Liver (tissue), 9 donors: ENCODE data around the gene FHL5. TPM values are rescaled to one million over a fixed set of nuclear protein-coding genes. Genes with fewer than 3 reads are reported as not detected.

Source experiments
- DNase-seq: peaks from one replicate; pipeline ENCODE4 v3.0.0-alpha.2; 2017; ENCODE audit warnings: low spot score
- H3K27ac ChIP-seq, 2 donors: one replicate each; pipeline ENCODE4 v1.7.0; 2013; ENCODE audit warnings: inconsistent platforms in 2 of 2, low read length in 2 of 2, control low read depth in 1 of 2, low read depth in 1 of 2, mild to moderate bottlenecking in 1 of 2
- H3K27me3 ChIP-seq, 4 donors: one replicate each; pipeline versions ENCODE4 v1.6.1 to v1.7.0; 2013; ENCODE audit warnings: low read length in 3 of 4, inconsistent platforms in 1 of 4, mild to moderate bottlenecking in 1 of 4, moderate library complexity in 1 of 4; ENCODE audit not compliant: control insufficient read depth in 4 of 4, insufficient read depth in 4 of 4
- H3K36me3 ChIP-seq, 4 donors: one replicate each; pipeline versions ENCODE4 v1.6.1 to v1.7.0; 2013; ENCODE audit warnings: low read length in 3 of 4, mild to moderate bottlenecking in 3 of 4, low read depth in 1 of 4, moderate library complexity in 1 of 4; ENCODE audit not compliant: control insufficient read depth in 4 of 4, insufficient read depth in 3 of 4
- H3K4me1 ChIP-seq, 4 donors: one replicate each; pipeline versions ENCODE4 v1.6.1 to v1.7.0; 2013; ENCODE audit warnings: low read length in 3 of 4, mild to moderate bottlenecking in 3 of 4, moderate library complexity in 1 of 4; ENCODE audit not compliant: control insufficient read depth in 4 of 4, insufficient read depth in 4 of 4
- H3K4me3 ChIP-seq, 3 donors: one replicate each; pipeline versions ENCODE4 v1.6.1 to v1.7.0; 2013; ENCODE audit warnings: low read length in 3 of 3, control low read depth in 1 of 3, low read depth in 1 of 3, mild to moderate bottlenecking in 1 of 3
- H3K9ac ChIP-seq, 2 donors: one replicate each; pipeline ENCODE4 v1.7.0; 2013; ENCODE audit warnings: low read length in 2 of 2, mild to moderate bottlenecking in 2 of 2, moderate library complexity in 2 of 2, control low read depth in 1 of 2, low read depth in 1 of 2
- H3K9me3 ChIP-seq, 4 donors: one replicate each; pipeline versions ENCODE4 v1.6.1 to v1.7.0; 2013; ENCODE audit warnings: low read length in 3 of 4; ENCODE audit not compliant: control insufficient read depth in 4 of 4
- EGR1 ChIP-seq, 2 donors: IDR thresholded peaks; 2 replicates each; pipeline ENCODE4 v1.6.1; 2016 to 2018; ENCODE audit warnings: antibody characterized with exemption in 2 of 2, low read depth in 2 of 2
- FOXA1 ChIP-seq: IDR thresholded peaks from 2 replicates; pipeline ENCODE4 v1.6.1; 2016; ENCODE audit warnings: antibody characterized with exemption
- FOXA2 ChIP-seq: IDR thresholded peaks from 2 replicates; pipeline ENCODE4 v1.6.1; 2016; ENCODE audit warnings: antibody characterized with exemption
- GABPA ChIP-seq, 2 donors: IDR thresholded peaks in 1 of 2; conservative IDR thresholded peaks in 1 of 2; 2 replicates each; pipeline ENCODE4 v1.6.1; 2016; ENCODE audit warnings: antibody characterized with exemption in 2 of 2, mild to moderate bottlenecking in 1 of 2, moderate library complexity in 1 of 2
- HNF4A ChIP-seq, 2 donors: conservative IDR thresholded peaks; 2 replicates each; pipeline ENCODE4 v1.6.1; 2016; ENCODE audit warnings: antibody characterized with exemption in 2 of 2, mild to moderate bottlenecking in 2 of 2
- HNF4G ChIP-seq: IDR thresholded peaks from 2 replicates; pipeline ENCODE4 v1.6.1; 2016; ENCODE audit warnings: antibody characterized with exemption
- JUND ChIP-seq, 2 donors: IDR thresholded peaks; 2 replicates each; pipeline ENCODE4 v1.6.1; 2016; ENCODE audit warnings: antibody characterized with exemption in 2 of 2
- NR2F2 ChIP-seq: IDR thresholded peaks from 2 replicates; pipeline ENCODE4 v1.6.1; 2016; ENCODE audit warnings: antibody characterized with exemption
- RAD21 ChIP-seq, 2 donors: IDR thresholded peaks; 2 replicates each; pipeline ENCODE4 v1.6.1; 2016; ENCODE audit warnings: antibody characterized with exemption in 2 of 2, mild to moderate bottlenecking in 2 of 2
- RXRA ChIP-seq, 2 donors: IDR thresholded peaks; 2 replicates each; pipeline ENCODE4 v1.6.1; 2017 to 2018; ENCODE audit warnings: antibody characterized with exemption in 2 of 2, mild to moderate bottlenecking in 1 of 2
- SP1 ChIP-seq: IDR thresholded peaks from 2 replicates; pipeline ENCODE4 v1.6.1; 2018; ENCODE audit warnings: antibody characterized with exemption, mild to moderate bottlenecking
- TAF1 ChIP-seq: conservative IDR thresholded peaks from 2 replicates; pipeline ENCODE4 v1.6.1; 2016; ENCODE audit warnings: antibody characterized with exemption, mild to moderate bottlenecking
- YY1 ChIP-seq: IDR thresholded peaks from 2 replicates; pipeline ENCODE4 v1.6.1; 2016; ENCODE audit warnings: antibody characterized with exemption, mild to moderate bottlenecking
- WGBS: extraction: QIAGEN DNeasy Blood & Tissue Kit; methylation state at CpG from one replicate; pipeline ENCODE4 v1.1.7; 2013; 5-methylcytosine and 5-hydroxymethylcytosine counted together
- polyA plus RNA-seq, 2 donors: library from polyadenylated mRNA; stranded (reverse) in 1 of 2; unstranded in 1 of 2; fragments of 200-250 nt in 1 of 2; fragments of >200 nt in 1 of 2; fragmentation: Nextera tagmentation in 1 of 2; extraction: Ambion mirVana in 1 of 2; gene quantifications; one replicate each; pipeline versions ENCODE4 v1.2.1 to v1.2.3, GENCODE V29; 2013 to 2015
- total RNA-seq, 2 donors: library from RNA; depleted of rRNA; stranded (reverse); fragments of >200 nt; gene quantifications; one replicate each; pipeline ENCODE4 v1.2.3, GENCODE V29; 2014
- TF ChIP-seq, protein P1 (sequence below): fragments of 150-350 bp; IDR thresholded peaks from 2 replicates; pipeline ENCODE4 v1.5.1; 2017; ENCODE audit warnings: improper control_type of control experiment, low read depth, low read length; ENCODE audit not compliant: missing input control
- TF ChIP-seq, protein P2 (sequence below): IDR thresholded peaks from 2 replicates; pipeline ENCODE4 v1.6.1; 2016; ENCODE audit warnings: antibody characterized with exemption
- TF ChIP-seq, protein P3 (sequence below): IDR thresholded peaks from 2 replicates; pipeline ENCODE4 v1.6.1; 2016; ENCODE audit warnings: antibody characterized with exemption
- TF ChIP-seq, protein P4 (sequence below): IDR thresholded peaks from 2 replicates; pipeline ENCODE4 v1.6.1; 2016; ENCODE audit warnings: antibody characterized with exemption
- TF ChIP-seq, protein P5 (sequence below): IDR thresholded peaks from 2 replicates; pipeline ENCODE4 v1.6.1; 2016; ENCODE audit warnings: antibody characterized with exemption, mild to moderate bottlenecking
- donor health status: healthy.
- donor health status: healthy.
- donor health status: healthy.
- donor health status: healthy.
- donor health status: healthy.

FHL5 gene
- total and polyA plus RNA-seq, 4 donors, result 0.22 to 0.42 (median 0.33) TPM; not detected in 1

DNA sequence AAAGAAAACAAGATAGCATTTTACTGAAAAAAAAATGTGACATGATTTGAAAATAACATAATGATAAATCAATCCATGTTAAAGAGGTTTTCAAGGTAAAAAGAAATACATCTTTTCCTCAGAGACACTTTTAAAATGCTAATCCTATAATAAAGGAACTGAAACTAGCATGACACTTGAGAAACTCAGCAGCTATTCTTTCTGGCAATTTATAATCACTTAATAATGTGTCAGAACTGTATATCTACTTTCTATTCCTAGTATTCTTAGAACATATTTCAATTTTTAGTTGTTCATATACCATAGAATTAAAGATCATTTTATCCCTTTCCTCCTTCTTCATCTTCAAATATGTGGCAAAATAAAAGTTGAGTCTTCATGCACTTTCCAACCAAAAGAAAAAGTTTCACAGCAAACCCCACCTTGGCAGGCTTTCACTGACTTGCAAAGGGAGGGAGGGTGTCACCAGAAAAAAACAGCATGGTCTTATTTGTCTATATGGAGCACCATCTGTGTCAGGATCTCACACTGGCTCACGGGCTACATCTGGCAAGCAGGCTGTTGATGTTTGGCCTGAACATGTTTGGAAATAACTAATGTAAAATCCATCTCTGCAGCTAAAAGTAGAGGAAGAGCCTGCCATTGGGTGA is 48.5 kb downstream of the FHL5 start (continued):
- TF ChIP-seq, protein P1, sequence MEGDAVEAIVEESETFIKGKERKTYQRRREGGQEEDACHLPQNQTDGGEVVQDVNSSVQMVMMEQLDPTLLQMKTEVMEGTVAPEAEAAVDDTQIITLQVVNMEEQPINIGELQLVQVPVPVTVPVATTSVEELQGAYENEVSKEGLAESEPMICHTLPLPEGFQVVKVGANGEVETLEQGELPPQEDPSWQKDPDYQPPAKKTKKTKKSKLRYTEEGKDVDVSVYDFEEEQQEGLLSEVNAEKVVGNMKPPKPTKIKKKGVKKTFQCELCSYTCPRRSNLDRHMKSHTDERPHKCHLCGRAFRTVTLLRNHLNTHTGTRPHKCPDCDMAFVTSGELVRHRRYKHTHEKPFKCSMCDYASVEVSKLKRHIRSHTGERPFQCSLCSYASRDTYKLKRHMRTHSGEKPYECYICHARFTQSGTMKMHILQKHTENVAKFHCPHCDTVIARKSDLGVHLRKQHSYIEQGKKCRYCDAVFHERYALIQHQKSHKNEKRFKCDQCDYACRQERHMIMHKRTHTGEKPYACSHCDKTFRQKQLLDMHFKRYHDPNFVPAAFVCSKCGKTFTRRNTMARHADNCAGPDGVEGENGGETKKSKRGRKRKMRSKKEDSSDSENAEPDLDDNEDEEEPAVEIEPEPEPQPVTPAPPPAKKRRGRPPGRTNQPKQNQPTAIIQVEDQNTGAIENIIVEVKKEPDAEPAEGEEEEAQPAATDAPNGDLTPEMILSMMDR, result no peak
- no peak for TF ChIP-seq RAD21 (IDR thresholded peaks at IDR 0.05)
- TF ChIP-seq, protein P2, sequence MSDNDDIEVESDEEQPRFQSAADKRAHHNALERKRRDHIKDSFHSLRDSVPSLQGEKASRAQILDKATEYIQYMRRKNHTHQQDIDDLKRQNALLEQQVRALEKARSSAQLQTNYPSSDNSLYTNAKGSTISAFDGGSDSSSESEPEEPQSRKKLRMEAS, result no peak

DNA sequence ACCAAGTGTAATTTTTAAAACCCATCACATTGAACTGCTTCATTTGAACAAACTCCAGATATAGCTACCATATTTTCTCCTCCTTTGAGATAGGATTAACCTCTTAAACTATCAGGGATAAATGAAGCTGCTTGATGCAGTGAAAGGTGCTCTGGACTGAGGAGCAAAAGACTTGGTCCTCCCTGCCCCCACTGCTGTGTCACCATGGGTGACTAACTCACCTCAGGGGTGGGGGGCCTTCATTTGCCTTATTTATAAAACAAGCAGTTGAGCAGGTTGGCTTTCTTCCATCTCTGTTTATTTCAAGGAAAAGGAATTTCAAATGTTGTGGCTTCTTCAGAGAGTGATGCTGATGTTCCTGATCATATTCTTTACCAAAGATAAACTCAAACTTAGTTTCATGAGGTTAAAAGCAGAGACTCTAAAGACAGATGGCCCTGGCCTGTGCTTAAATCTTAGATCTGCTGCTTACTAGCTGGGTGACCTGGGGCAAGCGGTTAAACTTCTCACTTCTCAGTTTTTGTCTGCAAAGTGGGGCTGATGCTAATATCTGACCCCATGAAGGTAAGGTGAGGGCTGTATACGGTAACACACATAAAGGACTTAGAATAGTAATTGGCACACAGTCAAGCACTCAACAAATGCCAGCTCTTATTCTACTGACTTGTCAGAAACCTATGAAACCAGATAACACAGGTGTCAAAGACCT is 50.5 kb downstream of the FHL5 start:
- Histone ChIP-seq H3K4me3 (no peak overlapping the region), H3K9me3 (no peaks in the 10 kb centered on the region), H3K27ac (no peak overlapping the region), H3K9ac (no peak overlapping the region), H3K4me1 (no peaks in the 10 kb centered on the region), H3K27me3 (peaks cover 0 to 5% (median 0%) of the 10 kb centered on the region in 4 donors), H3K36me3 (no peaks in the 10 kb centered on the region)
- 78% methylated on average over 2 of the region's 2 CpGs for WGBS
- TF ChIP-seq GABPA (IDR thresholded peaks at IDR 0.05 in 1 of 2, conservative IDR thresholded peaks at IDR 0.05 in 1 of 2) (no peak), SP1 (no peak), HNF4G (no peak), YY1 (no peak), FOXA2 (no peak), TAF1 (no peak), RAD21 (IDR thresholded peaks at IDR 0.05) (no peak), HNF4A (conservative IDR thresholded peaks at IDR 0.05) (no peak), FOXA1 (no peak), JUND (IDR thresholded peaks at IDR 0.05) (no peak), EGR1 (IDR thresholded peaks at IDR 0.05; ENCODE audit: low read depth in 2 of 2) (no peak), RXRA (IDR thresholded peaks at IDR 0.05) (no peak), NR2F2 (no peak)
- TF ChIP-seq, protein P1, result no peak
- TF ChIP-seq, protein P3, sequence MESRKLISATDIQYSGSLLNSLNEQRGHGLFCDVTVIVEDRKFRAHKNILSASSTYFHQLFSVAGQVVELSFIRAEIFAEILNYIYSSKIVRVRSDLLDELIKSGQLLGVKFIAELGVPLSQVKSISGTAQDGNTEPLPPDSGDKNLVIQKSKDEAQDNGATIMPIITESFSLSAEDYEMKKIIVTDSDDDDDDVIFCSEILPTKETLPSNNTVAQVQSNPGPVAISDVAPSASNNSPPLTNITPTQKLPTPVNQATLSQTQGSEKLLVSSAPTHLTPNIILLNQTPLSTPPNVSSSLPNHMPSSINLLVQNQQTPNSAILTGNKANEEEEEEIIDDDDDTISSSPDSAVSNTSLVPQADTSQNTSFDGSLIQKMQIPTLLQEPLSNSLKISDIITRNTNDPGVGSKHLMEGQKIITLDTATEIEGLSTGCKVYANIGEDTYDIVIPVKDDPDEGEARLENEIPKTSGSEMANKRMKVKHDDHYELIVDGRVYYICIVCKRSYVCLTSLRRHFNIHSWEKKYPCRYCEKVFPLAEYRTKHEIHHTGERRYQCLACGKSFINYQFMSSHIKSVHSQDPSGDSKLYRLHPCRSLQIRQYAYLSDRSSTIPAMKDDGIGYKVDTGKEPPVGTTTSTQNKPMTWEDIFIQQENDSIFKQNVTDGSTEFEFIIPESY, result no peak
- TF ChIP-seq, protein P4, sequence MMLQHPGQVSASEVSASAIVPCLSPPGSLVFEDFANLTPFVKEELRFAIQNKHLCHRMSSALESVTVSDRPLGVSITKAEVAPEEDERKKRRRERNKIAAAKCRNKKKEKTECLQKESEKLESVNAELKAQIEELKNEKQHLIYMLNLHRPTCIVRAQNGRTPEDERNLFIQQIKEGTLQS, result no peak
- TF ChIP-seq, protein P2, result no peak
- TF ChIP-seq, protein P5, sequence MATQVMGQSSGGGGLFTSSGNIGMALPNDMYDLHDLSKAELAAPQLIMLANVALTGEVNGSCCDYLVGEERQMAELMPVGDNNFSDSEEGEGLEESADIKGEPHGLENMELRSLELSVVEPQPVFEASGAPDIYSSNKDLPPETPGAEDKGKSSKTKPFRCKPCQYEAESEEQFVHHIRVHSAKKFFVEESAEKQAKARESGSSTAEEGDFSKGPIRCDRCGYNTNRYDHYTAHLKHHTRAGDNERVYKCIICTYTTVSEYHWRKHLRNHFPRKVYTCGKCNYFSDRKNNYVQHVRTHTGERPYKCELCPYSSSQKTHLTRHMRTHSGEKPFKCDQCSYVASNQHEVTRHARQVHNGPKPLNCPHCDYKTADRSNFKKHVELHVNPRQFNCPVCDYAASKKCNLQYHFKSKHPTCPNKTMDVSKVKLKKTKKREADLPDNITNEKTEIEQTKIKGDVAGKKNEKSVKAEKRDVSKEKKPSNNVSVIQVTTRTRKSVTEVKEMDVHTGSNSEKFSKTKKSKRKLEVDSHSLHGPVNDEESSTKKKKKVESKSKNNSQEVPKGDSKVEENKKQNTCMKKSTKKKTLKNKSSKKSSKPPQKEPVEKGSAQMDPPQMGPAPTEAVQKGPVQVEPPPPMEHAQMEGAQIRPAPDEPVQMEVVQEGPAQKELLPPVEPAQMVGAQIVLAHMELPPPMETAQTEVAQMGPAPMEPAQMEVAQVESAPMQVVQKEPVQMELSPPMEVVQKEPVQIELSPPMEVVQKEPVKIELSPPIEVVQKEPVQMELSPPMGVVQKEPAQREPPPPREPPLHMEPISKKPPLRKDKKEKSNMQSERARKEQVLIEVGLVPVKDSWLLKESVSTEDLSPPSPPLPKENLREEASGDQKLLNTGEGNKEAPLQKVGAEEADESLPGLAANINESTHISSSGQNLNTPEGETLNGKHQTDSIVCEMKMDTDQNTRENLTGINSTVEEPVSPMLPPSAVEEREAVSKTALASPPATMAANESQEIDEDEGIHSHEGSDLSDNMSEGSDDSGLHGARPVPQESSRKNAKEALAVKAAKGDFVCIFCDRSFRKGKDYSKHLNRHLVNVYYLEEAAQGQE, result no peak
- DNase-seq, result no peak
